Fibroblast of lung (primary cell): ENCODE measurements around the gene WDR45B.

Source experiments
- EZH2 ChIP-seq: IDR thresholded peaks from 2 replicates; pipeline ENCODE4 v1.5.1; 2012; ENCODE audit warnings: low read length, control low read depth, mild to moderate bottlenecking; ENCODE audit errors: missing control alignments
- TF ChIP-seq, protein P1 (sequence below), 2 donors: IDR thresholded peaks in 1 of 2; conservative IDR thresholded peaks in 1 of 2; 1 replicate in 1 of 2; 2 replicates in 1 of 2; pipeline ENCODE4 v1.5.1; 2011 to 2012; ENCODE audit warnings: low read length in 2 of 2, control low read depth in 1 of 2, inconsistent platforms in 1 of 2, low read depth in 1 of 2, mild to moderate bottlenecking in 1 of 2

DNA sequence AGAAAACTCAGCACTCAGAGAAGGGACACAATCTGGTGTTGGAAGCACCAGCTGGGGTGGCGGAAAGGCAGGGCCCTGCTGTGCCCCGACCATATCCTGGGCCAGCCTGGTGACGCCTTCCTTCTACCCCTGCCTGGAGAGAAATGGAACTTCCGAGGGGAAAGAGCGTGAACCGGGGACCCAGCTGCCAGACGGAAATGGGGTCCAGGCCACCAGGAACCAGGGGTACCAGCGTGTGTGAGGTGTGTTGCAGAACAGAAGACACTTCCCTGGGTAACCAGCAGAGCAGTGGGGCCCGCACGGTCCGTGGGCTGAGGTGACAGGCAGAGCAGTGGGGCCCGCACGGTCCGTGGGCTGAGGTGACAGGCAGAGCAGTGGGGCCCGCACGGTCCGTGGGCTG, 43.5 kb upstream of the WDR45B start:
- TF ChIP-seq, protein P1, sequence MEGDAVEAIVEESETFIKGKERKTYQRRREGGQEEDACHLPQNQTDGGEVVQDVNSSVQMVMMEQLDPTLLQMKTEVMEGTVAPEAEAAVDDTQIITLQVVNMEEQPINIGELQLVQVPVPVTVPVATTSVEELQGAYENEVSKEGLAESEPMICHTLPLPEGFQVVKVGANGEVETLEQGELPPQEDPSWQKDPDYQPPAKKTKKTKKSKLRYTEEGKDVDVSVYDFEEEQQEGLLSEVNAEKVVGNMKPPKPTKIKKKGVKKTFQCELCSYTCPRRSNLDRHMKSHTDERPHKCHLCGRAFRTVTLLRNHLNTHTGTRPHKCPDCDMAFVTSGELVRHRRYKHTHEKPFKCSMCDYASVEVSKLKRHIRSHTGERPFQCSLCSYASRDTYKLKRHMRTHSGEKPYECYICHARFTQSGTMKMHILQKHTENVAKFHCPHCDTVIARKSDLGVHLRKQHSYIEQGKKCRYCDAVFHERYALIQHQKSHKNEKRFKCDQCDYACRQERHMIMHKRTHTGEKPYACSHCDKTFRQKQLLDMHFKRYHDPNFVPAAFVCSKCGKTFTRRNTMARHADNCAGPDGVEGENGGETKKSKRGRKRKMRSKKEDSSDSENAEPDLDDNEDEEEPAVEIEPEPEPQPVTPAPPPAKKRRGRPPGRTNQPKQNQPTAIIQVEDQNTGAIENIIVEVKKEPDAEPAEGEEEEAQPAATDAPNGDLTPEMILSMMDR (conservative IDR thresholded peaks at IDR 0.05 in 1 of 2, IDR thresholded peaks at IDR 0.05 in 1 of 2; ENCODE audit: low read depth in 1 of 2, low read length in 2 of 2) = no peak
- no peak for TF ChIP-seq EZH2
